ENCODE results near the gene FMO1. TPM values are rescaled to one million over a fixed set of nuclear protein-coding genes. Genes with fewer than 3 reads are reported as not detected.

Gene FMO1
- total and polyA plus RNA-seq, 10 of the 15 experiments (the other 5 are each of a cell fraction or from before 2014, with no cell fraction given), result not detected

GRCh38 chr1:171296897-171297296, 48.6 kb downstream of the FMO1 start:
- Histone ChIP-seq H3K36me3 (ENCODE audit: control insufficient read depth in 2 of 2, insufficient read depth in 2 of 2, low read length in 1 of 2) (no peaks in the 10 kb centered on the region), H4K20me1 (ENCODE audit: control insufficient read depth, insufficient read depth) (no peaks in the 10 kb centered on the region), H3K9ac (ENCODE audit: control insufficient read depth, insufficient read depth, low read length) (no peak overlapping the region), H3K4me3 (no peak overlapping the region), H2AFZ (ENCODE audit: control insufficient read depth, low read depth, low read length) (no peak overlapping the region), H3K4me2 (ENCODE audit: control insufficient read depth, insufficient read depth) (no peak overlapping the region), H3K27me3 (replicated peaks in 1 of 2; ENCODE audit: control insufficient read depth in 2 of 2, insufficient read depth in 2 of 2, low read length in 1 of 2) (no peaks in the 10 kb centered on the region; a peak in 1 of 4 replicates), H3K9me3 (replicated peaks; ENCODE audit: control insufficient read depth, insufficient read depth, low read length) (peaks cover 4% of the 10 kb centered on the region; the same call in 2 of the 3 replicates), H3K79me2 (ENCODE audit: control insufficient read depth, insufficient read depth, low read length) (no peaks in the 10 kb centered on the region), H3K4me1 (ENCODE audit: control insufficient read depth, insufficient read depth, low read length) (no peaks in the 10 kb centered on the region), H3K27ac (ENCODE audit: control insufficient read depth, insufficient read depth) (no peak overlapping the region)
- CTCF ChIA-PET, result interaction anchor here (1.3 to 1.4 kb wide), 2 partner anchors 17 to 51 kb away, joined by 3 to 9 read pairs; partner anchors contain the start of gene FMO4
- TF ChIP-seq EZH2 (IDR thresholded peaks at IDR 0.05; ENCODE audit: borderline replicate concordance, control insufficient read depth, low read depth, low read length) (no peak), DPF2 (IDR thresholded peaks at IDR 0.05) (no peak), CBX5 (IDR thresholded peaks at IDR 0.05; ENCODE audit: low read depth) (no peak), PAX8 (IDR thresholded peaks at IDR 0.05) (no peak), TCF3 (IDR thresholded peaks at IDR 0.05; ENCODE audit: borderline replicate concordance, insufficient read depth, low read depth, low read length) (no peak), E2F4 (IDR thresholded peaks at IDR 0.05; ENCODE audit: low read depth, low read length) (no peak), STAT1 (conservative IDR thresholded peaks at IDR 0.05) (no peak), HSF1 (IDR thresholded peaks at IDR 0.05; ENCODE audit: low read depth, low read length) (no peak), FOS (IDR thresholded peaks at IDR 0.05; ENCODE audit: borderline replicate concordance, extremely low read depth, insufficient read length) (no peak), EGR1 (IDR thresholded peaks at IDR 0.05; ENCODE audit: borderline replicate concordance in 1 of 2, low read depth in 2 of 2, low read length in 2 of 2) (no peak), MXI1 (IDR thresholded peaks at IDR 0.05; ENCODE audit: low read depth, low read length) (no peak), RELA (IDR thresholded peaks at IDR 0.05; ENCODE audit: borderline replicate concordance, partially characterized antibody) (no peak), SREBF2 (IDR thresholded peaks at IDR 0.05; ENCODE audit: low read length) (no peak)
- POLR2A ChIA-PET, result no interaction called here
- FAIRE-seq (no peak), DNase-seq (ENCODE audit: low read depth, low spot score) (no peak), ATAC-seq (no peak)
- BruUV-seq (replicated peaks), result no TSS peak
- SMC1A ChIA-PET (ENCODE audit: uncharacterized antibody, unreplicated experiment), result interaction anchor here (0.6 to 1.3 kb wide), 2 partner anchors 17 to 76 kb away, joined by 3 to 4 read pairs; partner anchors contain the start of gene FMO4
- in situ Hi-C loops (cut with MboI), result no loop called here
- RAD21 ChIA-PET (ENCODE audit: unreplicated experiment), result interaction anchor here (1.3 kb wide), 1 partner anchor 17 kb away, joined by 4 read pairs; the partner anchor contains the start of gene FMO4
- intact Hi-C loops (cut with micrococcal nuclease; ENCODE audit: unreplicated experiment), result no loop called here
- WGBS (ENCODE audit: insufficient coverage, insufficient replicate concordance, low lambda C conversion rate, missing lambda C conversion rate), result 0% methylated on average over 2 of the region's 2 CpGs
